Activated T-helper 1 cell treated with anti-CD3 and anti-CD28 coated beads, Interleukin-2, amount 50 U/mL, for 16 hours (primary cell): ENCODE measurements around the gene APPBP2.
"Not testable (repeated sequence)": the region's sequence is repeated elsewhere in the genome, so short reads cannot be mapped to it uniquely, and the experiment has no call there.

Source experiments
- DNase-seq, 2 donors: peaks; one replicate each; pipeline ENCODE4 v3.0.0-alpha.2; 2020; ENCODE audit warnings: low read depth in 1 of 2, low spot score in 1 of 2

APPBP2 gene

DNA sequence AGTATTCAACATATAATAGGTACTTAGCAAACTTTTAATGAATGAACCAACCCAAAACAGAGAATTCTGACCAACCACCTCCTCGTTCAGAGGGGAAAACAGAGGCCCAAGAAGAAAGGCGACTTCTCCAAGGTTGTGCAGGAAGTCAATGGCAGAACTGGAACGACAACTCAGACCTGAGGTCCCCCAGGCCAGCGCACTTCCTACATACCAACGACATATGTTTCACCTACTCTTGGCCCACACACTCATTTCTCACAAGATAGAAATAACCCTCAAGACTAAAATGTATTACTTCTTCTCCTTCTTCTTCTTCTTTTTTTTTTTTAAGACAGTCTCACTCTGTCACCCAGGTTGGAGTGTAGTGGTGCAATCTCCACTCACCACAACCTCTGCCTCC is 89.4 kb downstream of the APPBP2 start:
- DNase-seq = no peak

DNA sequence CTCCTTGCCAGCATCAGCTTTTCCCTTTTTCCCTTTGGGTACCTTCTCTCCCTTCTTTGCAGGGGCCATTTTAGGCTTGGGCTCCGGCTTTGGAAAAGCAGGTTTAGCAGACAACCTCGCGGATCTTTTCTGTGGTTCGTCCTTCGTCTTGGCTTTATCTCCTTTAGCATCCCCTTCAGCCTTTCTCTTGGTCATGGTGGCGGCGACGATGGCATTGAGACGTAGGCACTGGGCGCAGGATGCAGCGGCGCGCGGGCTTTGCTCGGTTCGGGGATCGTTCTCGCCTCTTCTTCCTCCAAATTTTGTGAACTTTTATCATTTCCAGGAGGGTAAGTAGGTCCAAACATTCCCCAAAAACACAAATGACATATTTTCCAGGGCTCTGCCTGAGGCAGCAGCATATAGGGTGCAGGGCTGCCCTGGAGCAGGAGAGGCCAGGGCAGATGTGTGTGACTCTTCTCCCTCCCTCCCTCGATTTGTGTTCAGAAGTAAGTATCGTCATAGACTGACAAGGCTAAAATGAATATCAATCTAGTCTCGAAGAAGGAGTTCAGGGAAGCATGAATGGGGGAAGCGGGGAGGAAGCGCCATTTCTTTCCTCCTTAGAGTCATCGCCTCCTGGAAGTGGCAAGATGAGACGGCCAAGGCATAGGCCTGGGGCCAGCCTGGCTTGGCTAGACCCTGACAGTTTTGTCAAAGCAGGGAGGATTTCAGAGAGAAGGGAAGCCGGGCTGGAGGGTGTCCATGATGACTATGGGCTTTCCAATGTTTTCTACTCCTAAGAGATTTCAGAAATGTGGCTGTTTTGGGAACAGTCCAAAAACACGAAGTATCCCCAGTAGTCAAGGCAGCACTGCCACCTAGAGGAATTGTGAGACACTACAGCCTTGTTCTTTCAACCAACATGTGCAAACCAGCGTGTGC is 90.5 kb downstream of the APPBP2 start:
- peak in 1 of 2 donors; percentile 33 for DNase-seq

- DNase-seq = not testable (repeated sequence)
These were observed 92.7 kb downstream of the APPBP2 start for GRCh38 chr17:60433021-60433997.

DNA sequence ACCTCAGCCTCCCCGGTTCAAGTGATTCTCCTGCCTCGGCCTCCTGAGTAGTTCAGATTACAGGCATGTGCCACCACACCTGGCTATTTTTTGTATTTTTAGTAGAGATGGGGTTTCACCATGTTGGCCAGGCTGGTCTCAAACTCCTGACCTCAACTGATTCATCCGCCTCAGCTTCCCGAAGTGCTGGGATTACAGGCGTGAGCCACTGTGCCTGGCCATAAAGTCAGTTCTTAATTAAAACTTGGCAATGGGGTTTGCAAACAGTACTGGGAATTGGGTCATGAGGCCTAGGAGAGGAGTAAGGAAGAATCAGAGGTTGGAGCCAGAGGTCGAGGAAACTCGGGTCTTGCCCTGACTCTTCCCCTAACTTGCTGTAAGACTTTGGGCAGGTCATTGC is 95.5 kb downstream of the APPBP2 start:
- DNase-seq = not testable (repeated sequence)

- not testable (repeated sequence) for DNase-seq
These were observed 97.6 kb downstream of the APPBP2 start for GRCh38 chr17:60428491-60428890.

DNA sequence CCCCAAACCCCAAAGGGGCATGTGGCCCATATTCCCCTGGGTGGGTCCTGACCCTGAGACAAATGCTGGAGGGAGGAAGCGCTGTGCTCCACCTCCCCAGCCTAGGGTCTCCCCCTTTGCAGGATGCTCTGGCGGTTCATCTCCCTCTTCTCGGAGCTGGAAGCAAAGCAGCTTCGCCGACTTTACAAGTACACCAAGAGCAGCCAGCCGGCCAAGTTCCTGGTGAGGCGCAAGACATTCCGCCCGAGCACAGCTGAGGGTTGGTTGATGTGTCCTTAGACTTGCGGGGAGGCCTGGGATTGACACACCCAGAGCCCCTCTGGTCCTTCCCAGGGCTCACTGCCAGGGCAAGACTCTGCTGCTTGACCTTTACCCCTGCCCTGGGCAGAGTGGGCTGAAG is 99.4 kb downstream of the APPBP2 start:
- DNase-seq = no peak

GRCh38 chr17:60425626-60426025 is 100.4 kb downstream of the APPBP2 start:
- no peak for DNase-seq

DNA sequence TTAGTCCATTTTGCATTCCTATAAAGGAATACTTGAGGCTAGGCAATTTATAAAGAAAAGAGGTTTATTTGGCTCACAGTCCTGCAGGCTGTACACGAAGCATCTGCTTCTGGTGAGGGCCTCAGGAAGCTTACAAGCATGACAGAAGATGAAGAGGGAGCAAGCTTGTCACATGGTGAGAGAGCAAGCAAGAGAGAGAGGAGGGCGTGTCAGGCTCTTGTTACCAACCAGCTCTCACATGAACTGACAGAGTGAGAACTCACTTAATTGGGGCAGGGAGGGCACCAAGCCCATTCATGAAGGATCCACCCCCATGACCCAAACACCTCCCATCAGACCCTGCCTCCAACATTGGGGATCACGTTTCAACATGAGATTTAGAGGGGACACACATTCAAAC is 102.2 kb downstream of the APPBP2 start:
- no peak for DNase-seq

GRCh38 chr17:60422162-60422665 is 103.8 kb downstream of the APPBP2 start, which contains the start of gene CHCT1:
Gene CHCT1, plus strand, starts transcription at chr17:60422489. Its CDS starts 104 bp downstream, at chr17:60422593.
- no peak for DNase-seq

DNA sequence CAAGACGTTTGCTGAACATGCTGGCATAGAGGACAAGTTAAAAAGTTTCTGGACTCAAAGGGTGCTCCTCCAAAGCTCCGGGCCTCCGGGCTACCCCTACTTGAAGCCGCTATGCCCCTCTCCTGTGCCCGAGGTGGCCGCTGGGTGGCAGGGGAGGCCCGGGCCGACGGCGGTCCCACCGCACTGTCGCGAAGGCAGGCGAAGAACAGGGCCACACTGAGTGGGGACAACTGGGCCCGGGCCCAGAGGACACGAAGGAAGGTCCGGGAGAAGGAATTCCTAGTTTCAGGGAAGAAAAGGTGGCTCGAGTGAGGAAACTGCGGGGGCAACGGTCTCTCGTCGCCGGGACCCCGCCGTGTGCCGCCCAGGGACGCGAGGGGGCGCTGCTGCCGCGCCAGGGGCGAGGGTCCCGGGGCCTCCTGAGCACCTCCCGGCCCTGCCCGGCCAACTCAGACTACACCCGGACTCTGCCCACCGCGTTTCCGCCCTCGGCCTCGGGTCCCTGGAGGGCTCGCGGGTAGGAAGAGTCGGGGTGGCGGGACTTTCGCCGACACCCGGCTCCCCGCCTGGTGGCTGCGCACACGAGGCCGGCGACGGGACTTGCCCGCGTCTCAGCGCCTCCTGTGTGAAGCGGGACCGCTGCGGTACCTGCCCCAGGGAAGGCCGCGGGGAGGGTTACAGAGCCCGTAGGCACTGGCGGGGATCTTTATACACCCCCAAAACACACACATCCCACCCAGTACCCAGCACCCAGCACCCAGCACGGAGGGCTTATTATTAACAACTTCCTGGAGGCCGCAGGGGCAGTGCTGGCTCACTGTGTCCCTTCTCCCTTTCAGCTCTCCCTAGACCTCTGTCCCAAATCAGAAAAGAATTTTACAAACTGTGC is 104.5 kb downstream of the APPBP2 start:
- DNase-seq = peak; percentile 58 to 59

DNA sequence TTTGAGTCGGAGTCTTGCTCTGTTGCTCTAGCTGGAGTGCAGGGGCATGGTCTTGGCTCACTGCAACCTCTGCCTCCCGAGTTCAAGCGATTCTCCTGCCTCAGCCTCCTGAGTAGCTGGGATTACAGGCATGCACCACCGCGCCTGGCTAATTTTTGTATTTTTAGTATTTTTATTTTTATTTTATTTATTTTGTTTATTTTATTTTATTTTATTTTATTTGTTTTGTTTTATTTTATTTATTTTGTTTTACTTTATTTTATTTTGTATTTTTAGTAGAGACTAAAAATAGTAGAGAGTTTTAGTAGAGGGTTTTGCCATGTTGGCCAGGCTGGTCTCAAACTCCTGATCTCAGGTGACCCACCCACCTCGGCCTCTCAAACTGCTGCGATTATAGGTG is 106.2 kb downstream of the APPBP2 start:
- not testable (repeated sequence) for DNase-seq

- DNase-seq = not testable (repeated sequence)
These were observed 107.0 kb downstream of the APPBP2 start for GRCh38 chr17:60419003-60419402.

DNA sequence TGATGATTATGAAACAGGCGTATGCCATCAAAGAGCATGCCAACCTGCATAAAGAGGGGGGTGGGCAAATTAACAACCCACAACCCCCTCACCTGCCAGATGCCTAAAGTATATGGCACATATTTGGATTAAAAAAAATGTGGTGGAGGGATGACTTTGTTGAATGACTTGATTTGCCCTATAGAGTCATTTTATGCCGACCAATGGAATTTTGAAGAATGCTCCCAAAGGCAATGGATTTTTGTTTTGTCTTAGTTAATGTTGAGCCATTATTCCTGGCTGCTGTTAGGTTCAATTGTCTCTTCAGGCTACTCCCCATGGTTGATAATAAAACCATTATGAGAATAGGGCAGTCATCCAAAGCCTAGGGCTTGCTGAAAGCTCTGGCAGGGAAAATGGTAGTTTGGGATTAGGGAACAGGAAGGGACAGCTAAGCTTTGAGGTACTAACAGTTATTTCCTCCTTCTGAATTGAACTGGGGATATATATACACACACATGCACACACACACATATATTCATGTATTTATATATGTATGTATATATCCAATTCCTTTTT is 109.6 kb downstream of the APPBP2 start:
- no peak for DNase-seq

DNA sequence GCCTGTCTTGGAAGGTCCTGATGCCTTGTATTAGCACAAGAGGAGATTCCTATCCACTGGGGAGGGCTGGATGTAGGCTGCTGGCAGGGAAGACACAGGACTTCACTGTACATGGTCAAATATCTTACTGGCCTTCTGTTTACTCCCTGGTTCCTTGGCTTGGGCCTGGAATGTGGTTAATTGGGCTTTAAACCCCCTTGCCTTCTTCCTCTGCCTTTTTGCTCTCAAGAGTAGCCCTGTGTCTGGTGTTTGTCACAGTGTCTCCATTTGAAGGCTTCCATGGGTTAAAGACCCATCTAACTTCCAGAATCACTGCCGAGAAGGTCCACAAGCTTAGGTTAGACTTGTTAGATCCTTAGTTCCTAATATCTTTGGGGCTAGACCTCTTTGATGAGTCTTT is 110.9 kb downstream of the APPBP2 start:
- DNase-seq = no peak

GRCh38 chr17:60412701-60413100 is 113.3 kb downstream of the APPBP2 start:
- no peak for DNase-seq

GRCh38 chr17:60410001-60410400 is 116.0 kb downstream of the APPBP2 start:
- no peak for DNase-seq

DNA sequence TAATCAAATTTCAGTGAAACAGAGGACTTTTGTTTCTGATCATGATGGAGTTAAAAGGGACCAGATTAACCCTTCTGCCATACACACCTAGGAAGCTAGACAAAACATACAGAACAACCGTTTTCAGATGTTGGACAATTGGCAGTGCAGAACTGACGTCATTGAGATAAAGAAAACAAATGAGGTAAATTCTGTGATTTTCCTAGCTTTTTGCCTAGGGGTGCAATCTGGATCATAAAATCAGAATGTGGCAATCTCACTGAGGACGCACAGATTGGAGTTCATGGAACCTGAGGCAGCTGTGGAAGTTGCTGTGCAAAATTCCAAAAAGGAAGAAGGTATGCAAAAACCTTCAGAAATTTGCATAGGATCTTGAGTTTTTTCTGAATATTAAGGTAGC is 119.2 kb downstream of the APPBP2 start:
- no peak for DNase-seq

DNA sequence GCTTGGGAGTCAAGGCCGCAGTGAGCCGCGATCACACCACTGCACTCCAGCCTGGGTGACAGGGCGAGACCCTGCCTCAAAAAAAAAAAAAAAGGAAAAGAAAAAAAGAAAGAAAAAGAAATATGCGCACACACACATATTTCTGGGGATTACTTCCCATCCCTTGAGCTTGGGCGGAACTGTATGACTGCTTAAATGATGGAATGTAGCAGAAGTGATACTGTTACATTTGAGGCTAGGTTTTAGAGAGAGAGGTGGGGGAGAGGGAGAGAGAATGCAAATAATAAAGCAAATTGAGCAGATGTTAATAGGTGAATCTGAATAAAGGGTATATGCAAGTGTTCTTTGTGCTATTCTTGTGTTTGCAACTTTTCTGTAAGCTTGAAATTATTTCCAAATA is 122.1 kb downstream of the APPBP2 start:
- DNase-seq = no peak

GRCh38 chr17:60403523-60403810 is 122.6 kb downstream of the APPBP2 start:
- no peak for DNase-seq

DNA sequence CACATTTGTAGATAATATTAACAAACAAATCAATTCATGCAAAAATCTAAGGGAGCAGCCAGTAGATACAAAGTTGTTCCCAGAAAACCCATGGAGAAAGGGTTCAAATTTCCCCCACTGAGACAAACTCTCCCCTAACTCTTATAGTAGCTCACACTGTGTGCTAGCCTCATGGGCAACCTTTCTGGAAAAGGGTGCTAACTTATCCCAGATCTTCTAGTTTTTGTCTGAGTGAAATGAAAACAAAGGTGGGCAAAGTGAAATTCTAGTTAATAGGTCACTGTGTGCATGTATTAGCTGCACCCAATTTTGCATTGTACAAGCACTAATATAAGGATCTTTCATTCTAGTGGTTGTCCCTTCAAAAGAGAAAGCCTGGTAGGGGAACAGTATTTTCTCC is 124.2 kb downstream of the APPBP2 start:
- DNase-seq = no peak
